ENCODE measurements around the gene SLBP.
A peak's percentile ranks its signal among the peaks of the same experiment; 100 is the strongest.

Gene SLBP

GRCh38 chr4:1684506-1685234 is 27.4 kb downstream of the SLBP start:
- H3K27me3 ChIP-seq (ENCODE audit: insufficient read depth, low read depth, severe bottlenecking), result no peaks in the 10 kb centered on the region
- TF ChIP-seq, protein P1, sequence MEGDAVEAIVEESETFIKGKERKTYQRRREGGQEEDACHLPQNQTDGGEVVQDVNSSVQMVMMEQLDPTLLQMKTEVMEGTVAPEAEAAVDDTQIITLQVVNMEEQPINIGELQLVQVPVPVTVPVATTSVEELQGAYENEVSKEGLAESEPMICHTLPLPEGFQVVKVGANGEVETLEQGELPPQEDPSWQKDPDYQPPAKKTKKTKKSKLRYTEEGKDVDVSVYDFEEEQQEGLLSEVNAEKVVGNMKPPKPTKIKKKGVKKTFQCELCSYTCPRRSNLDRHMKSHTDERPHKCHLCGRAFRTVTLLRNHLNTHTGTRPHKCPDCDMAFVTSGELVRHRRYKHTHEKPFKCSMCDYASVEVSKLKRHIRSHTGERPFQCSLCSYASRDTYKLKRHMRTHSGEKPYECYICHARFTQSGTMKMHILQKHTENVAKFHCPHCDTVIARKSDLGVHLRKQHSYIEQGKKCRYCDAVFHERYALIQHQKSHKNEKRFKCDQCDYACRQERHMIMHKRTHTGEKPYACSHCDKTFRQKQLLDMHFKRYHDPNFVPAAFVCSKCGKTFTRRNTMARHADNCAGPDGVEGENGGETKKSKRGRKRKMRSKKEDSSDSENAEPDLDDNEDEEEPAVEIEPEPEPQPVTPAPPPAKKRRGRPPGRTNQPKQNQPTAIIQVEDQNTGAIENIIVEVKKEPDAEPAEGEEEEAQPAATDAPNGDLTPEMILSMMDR (IDR thresholded peaks at IDR 0.05; ENCODE audit: low read depth, low read length), result no peak
- peak; percentile 59 for DNase-seq
- H3K36me3 ChIP-seq, result peaks cover 6% of the 10 kb centered on the region; the same call in 1 of the 2 replicates
- H3K4me3 ChIP-seq (ENCODE audit: low read depth, low read length), result no peak overlapping the region
- no peaks in the 10 kb centered on the region for H3K9me3 ChIP-seq (ENCODE audit: severe bottlenecking)
- H3K27ac ChIP-seq, result no peak overlapping the region

- Histone ChIP-seq H3K4me3 (ENCODE audit: low read depth, low read length) (peak within 1 kb of the TSS; percentile 6; the same call in 1 of the 2 replicates), H3K27me3 (ENCODE audit: insufficient read depth, low read depth, severe bottlenecking) (no peaks in the 10 kb centered on the region), H3K36me3 (0 out of 2 replicates have a peak, but pooled peaks cover 3% of the 10 kb centered on the region), H3K9me3 (ENCODE audit: severe bottlenecking) (no peaks in the 10 kb centered on the region), H3K27ac (no peak within 1 kb of the TSS)
- peak; percentile 25 for DNase-seq
- TF ChIP-seq, protein P1 (IDR thresholded peaks at IDR 0.05; ENCODE audit: low read depth, low read length), result no peak
Observed at GRCh38 chr4:1683736-1684505, 28.2 kb downstream of the SLBP start, which contains the start of gene FAM53A. Gene FAM53A, minus strand, starts transcription at chr4:1684313. Its CDS starts 15,572 bp downstream, at chr4:1668741.

DNA sequence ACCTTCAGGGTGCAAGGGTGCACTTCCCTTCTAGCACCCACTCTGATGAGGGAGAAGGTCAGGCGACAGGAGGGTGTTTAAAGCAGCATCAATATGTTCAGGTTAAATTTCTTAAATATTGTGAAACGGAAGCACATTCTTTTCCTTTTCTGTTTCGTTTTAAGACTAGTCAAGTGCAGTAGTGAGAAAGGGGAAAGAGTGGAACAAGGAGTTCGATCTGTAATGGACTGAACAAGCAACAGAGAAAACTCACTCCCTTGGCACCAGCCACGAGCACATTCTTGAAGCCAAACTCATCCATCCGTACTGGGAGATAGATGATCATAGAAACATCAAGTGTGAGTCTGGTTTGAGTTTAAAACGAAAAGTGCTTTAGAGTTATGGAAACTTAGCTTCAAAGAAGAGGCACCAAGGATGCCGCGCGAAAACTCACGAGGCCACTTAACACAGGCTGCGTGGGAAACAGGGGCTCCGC is 28.8 kb downstream of the SLBP start:
- 0 out of 2 replicates have a peak, but pooled peaks cover 3% of the 10 kb centered on the region for H3K36me3 ChIP-seq
- TF ChIP-seq, protein P1 (IDR thresholded peaks at IDR 0.05; ENCODE audit: low read depth, low read length), result no peak
- no peaks in the 10 kb centered on the region for H3K9me3 ChIP-seq (ENCODE audit: severe bottlenecking)
- no peak for DNase-seq
- no peak overlapping the region for H3K4me3 ChIP-seq (ENCODE audit: low read depth, low read length)
- no peak overlapping the region for H3K27ac ChIP-seq
- H3K27me3 ChIP-seq (ENCODE audit: insufficient read depth, low read depth, severe bottlenecking), result no peaks in the 10 kb centered on the region

GRCh38 chr4:1682860-1683259 is 29.3 kb downstream of the SLBP start:
- H3K36me3 ChIP-seq, result no peaks in the 10 kb centered on the region
- DNase-seq, result no peak
- H3K27ac ChIP-seq, result no peak overlapping the region
- no peak overlapping the region for H3K4me3 ChIP-seq (ENCODE audit: low read depth, low read length)
- TF ChIP-seq, protein P1 (IDR thresholded peaks at IDR 0.05; ENCODE audit: low read depth, low read length), result no peak
- H3K9me3 ChIP-seq (ENCODE audit: severe bottlenecking), result no peaks in the 10 kb centered on the region
- no peaks in the 10 kb centered on the region for H3K27me3 ChIP-seq (ENCODE audit: insufficient read depth, low read depth, severe bottlenecking)

GRCh38 chr4:1678244-1678643 is 33.9 kb downstream of the SLBP start:
- no peak for DNase-seq
- TF ChIP-seq, protein P1 (IDR thresholded peaks at IDR 0.05; ENCODE audit: low read depth, low read length), result no peak
- H3K27me3 ChIP-seq (ENCODE audit: insufficient read depth, low read depth, severe bottlenecking), result no peaks in the 10 kb centered on the region
- H3K36me3 ChIP-seq, result peaks cover 2% of the 10 kb centered on the region; the same call in 1 of the 2 replicates
- H3K4me3 ChIP-seq (ENCODE audit: low read depth, low read length), result no peak overlapping the region
- no peak overlapping the region for H3K27ac ChIP-seq
- no peaks in the 10 kb centered on the region for H3K9me3 ChIP-seq (ENCODE audit: severe bottlenecking)

All from WERI-Rb-1 (cell line).